GM18499 (cell line): Measurements from ENCODE around the gene CCDC197.

Experiments
- ATAC-seq: cut with Tn5 transposase; IDR thresholded peaks from one replicate; pipeline ENCODE4 v1.9.1; 2021; ENCODE audit warnings: moderate number of reproducible peaks; ENCODE audit not compliant: insufficient read depth, unreplicated experiment

CCDC197 gene

DNA sequence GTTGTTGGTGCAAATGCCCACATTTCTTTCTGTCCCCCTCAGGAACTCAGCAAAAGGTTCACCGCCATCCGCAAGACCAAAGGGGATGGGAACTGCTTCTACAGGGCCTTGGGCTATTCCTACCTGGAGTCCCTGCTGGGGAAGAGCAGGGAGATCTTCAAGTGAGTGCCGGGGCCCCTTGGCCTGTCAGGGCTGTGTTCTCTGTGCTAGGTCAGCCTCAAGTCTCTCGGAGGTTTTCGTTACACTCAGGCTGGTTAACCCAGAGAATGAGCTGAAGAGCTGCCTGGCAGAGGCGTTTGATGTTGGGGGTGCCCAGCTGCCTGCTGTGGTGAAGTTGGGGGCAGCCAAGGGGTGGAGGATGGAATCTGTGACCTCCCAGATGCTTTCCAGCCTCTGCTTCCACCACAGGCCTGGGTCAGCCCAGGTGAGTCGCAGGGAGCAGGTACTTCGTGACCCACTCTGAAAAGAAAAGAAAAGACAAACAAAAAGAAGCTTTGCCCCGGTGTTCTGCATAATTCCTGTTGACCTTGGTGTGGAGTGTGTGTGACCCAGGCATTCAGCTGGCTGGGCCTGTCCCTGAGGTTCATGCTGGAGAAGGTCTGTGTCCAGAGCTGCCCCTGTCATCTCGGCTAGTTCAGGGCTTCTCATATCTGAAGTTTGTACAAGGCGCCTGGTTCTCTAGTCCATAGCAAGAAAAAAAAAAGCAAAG lies 42.0 kb downstream of the CCDC197 start:
- ATAC-seq: no peak

- ATAC-seq: no peak
Measured at GRCh38 chr14:94040247-94040646, 43.1 kb downstream of the CCDC197 start.

DNA sequence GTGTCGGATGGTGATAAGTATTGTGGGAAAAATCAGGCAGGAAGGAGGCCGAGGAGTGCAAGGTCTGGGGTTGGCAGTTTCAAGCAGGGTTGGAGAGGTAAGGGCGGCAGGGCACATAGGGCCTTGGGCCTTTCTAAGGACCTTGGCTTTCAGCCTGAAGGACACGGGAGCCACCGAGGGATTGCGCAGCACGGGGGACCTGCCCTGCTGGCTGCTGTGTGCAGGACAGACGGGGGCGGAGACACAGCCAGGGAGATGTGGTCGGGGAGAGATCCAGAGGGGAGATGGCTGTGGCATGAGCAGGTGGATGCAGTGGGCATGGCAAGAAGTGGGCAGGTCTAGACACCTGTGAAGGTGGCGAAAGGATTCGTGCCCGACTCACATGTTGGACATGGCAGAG lies 43.7 kb downstream of the CCDC197 start:
- ATAC-seq: no peak

DNA sequence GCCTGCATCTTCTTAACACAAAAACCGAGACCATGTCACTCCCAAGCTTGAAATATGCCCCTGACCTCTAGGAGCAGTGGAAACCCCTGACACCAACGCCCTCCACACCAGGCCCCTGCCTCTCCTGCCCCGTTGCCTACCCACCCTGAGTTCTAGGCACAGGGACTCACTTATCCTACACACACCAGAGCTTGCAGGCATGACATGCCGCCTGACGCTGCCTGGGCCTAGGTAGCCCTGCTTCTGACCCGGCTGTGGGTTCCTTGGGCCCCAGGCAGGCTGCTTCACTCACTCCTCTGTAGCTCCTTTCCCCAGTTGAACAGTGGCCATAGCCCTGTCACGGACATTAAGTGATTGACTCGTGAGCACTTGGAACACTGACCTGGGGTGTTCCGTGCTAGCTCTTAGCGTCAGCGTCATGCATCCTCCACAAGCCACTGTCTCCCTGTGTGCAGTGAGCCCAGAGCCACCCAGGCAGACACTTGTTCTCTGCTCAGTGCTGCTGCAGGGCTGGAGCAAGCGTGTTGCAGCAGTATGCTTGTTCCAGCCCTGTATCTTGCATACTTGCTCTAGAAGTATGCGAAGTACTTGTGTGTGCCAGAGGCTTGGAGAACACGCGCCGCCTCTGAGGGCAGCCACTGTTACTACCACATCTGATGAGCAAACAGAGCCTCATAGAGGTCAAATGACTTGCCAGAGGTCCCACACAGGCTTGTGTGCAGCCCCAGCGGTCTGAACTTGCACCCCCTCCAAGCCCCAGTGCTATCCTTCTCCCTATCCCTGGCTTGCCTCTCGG lies 44.6 kb downstream of the CCDC197 start:
- ATAC-seq: no peak

- no peak for ATAC-seq
Measured at GRCh38 chr14:94042433-94043091, 45.5 kb downstream of the CCDC197 start.

DNA sequence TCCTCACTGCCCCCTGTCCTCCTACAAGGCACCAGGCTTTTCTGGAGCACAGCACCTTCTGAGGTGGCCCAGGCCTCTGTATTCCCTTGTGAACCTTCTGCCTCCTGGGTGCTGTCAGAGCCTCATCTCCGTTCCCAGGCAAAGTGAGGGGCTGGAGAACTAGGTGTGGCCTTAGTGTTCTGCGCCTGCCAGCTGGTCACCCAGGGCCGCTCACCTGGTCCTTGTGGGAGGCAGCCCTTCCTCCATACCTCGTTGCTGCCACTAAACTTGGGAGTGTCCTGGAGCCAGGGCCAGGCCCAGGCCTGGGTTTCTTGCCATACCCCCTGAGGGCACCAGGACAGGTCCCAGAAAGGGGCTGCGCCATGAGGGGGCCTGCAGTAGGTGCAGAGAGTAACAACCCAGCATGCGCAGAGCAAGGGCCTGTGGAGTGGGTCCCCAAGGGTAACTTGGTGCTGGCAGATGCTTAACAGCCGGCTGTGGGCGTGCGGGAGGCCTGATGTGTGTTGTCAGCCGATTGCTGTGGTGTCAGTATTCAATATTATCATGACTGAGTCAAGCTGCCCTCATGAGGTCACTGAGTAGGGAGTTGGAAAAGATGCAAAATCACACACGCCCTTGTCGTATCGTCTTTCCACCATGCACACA lies 46.1 kb downstream of the CCDC197 start:
- ATAC-seq: no peak

DNA sequence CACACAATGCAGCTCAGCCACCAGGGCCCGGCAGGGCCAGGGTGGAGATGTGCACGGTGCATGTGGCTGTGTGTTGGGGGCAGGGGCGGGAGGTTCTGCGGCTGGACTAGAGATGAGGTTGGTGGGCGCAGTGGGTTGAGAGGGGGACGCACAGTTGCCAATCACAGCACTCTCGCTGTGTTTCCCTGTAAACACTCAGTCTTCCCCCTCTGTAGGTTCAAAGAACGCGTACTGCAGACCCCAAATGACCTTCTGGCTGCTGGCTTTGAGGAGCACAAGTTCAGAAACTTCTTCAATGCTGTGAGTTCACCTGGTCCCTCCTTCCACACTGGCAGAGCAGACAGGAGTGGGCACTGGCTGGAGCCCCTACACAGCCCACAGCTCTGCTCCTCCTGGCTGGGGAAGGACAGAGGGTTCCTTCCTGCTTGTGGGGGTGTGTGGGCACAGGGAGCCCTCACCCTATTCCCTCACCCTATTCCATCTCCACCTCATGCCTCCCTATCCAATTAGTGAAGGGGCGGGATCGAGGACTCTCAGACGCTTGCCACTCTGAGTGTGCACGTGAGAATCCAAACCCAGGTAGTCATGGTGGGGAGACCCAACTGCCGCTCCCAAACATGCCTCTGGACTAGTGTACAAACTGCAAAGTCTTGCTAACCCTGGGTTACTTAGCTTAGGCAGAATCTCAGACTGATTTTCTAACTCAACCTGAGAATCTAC lies 46.8 kb downstream of the CCDC197 start:
- ATAC-seq: no peak

GRCh38 chr14:94044476-94045091 lies 47.5 kb downstream of the CCDC197 start:
- no peak for ATAC-seq

DNA sequence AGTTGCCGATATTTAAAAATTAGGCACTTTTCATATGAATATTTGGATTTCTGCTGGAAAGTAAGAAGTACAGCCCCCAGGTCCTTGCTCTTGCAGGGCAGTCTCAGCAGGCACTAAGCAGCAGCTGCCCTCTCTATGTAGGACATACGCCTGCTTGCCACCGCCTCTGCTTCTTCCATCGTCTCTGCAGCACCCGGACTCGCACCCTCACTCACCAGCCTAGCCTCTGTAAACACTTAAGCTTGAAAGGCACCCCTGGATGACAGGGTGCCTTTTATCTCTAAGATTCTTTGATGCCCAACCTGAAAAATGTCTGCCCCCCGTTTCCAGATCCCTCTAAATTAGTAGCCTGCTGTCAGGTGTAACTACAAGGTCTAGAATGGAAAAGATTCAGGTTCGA lies 48.0 kb downstream of the CCDC197 start:
- ATAC-seq: no peak

DNA sequence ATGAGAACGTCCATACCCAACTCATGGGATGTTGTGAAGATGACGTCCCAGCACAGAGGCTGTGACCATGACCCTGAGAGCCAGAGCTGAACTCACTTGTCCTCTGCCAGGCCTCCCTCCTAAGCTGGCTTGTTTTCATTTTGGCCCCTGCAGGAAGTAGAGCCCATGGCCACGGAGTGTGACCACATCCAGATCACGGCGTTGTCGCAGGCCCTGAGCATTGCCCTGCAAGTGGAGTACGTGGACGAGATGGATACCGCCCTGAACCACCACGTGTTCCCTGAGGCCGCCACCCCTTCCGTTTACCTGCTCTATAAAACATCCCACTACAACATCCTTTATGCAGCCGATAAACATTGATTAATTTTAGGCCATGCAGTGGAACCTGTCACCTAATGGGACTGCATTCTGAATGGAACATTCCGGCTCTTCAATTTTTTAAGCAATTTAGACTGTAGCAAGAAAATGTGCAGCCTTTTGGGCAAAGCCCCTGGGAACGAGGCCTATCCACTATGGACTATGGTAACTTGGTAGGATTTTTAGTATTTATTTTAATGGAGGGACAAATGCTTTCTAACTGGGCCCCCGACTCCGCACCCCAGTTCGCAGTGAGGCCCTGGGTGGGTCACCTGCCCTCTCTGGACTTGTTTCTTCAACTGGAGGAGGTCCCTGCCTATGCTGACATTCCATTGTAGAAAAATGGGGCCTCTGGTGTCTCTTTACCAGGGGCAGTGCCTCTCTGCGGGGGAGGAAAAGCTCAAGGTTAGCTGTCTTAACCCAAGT lies 48.7 kb downstream of the CCDC197 start:
- ATAC-seq: no peak

DNA sequence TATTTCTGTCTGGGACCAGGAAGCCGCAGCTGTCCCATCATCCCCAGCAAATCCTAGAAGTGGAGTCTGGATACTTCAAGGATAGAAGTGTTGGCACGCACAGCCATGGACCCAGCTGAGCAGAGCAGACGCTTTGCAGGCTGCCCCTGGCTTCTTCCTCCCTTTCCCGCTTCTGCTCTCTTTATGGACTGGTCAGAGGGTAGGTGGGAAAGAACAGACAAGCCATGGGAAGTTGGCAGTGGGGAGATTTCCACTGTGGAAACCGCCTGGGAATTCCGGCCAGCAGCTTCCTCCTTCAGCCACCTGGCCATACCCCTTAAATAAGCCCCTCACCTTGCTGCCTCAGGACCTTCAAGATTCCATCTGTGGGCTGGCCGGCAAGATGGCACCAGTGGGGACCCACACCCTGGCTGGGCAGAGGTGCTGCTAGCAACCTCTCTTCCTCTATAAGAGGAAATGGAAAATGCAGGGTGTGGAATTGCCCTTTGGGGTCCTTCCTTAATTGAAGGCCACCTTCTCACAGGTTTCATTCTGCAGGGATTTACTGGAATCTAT lies 49.7 kb downstream of the CCDC197 start:
- ATAC-seq: no peak

DNA sequence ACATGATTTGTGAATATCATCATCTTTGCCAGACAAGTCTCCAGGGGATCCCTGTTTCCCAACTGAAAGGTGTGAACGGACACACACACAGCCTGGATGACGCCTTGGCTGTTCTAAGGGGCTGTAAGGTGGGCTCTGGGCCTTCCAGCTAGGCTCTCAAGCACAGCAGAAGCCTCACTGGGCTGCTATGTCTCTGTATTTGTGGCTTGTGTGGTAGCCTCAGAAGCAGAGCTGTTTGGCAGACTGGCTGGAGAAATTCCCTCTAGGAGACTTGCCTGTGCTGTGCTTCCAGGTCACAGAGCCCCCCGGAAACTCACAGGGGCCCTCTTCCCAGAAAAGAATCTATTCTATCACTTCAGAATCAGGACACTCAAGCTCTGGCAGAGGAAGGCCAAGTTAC lies 50.5 kb downstream of the CCDC197 start:
- ATAC-seq: no peak

GRCh38 chr14:94048691-94049624 lies 51.9 kb downstream of the CCDC197 start:
- no peak for ATAC-seq

DNA sequence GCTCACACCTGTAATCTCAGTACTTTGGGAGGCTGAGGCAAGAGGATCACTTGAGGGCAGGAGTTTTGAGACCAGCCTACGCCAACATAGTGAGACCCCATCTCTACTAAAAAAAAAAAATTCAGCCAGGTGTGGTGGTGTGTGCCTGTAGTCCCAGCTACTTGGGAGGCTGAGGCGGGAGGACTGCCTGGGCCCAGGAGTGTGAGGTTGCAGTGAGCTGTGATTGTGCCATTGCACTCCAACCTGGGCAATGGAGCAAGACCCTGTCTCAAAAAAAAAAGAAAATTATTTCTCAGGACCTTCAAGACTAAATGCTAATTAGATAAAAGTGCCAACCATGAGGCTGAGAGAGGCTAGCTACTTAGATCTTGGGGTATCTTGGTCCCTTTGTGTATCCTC lies 52.5 kb downstream of the CCDC197 start:
- no peak for ATAC-seq

DNA sequence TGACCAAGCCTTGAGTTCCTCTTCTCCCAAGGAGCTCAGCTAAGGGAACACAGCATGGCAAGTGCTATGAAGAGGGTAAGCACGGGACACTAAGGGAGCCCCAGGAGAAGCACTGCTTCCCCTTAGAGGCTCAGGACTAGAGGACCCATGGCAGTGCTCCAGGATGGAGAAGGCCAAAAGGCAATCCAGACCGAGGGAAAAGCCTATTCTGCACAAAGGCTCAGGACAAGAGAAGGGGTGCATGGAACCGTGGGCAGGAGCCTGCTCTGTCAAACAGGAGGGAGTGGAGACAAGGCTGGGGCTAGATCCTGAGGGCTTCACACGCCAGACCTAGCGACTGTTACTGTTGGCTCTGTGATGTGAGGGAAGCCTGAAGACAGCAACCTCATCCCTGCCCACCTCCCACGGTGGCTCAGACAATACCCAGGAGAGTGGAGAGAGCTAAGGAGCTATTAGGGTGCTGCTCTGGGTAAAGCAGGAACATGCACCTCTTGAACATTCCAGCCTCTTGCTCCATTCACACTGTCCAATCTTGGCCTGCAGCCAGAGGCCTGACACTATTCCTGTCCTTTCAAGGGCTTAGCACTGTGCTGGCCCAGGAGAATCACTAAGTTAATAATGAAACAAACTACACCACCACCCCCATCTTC lies 53.3 kb downstream of the CCDC197 start:
- no peak for ATAC-seq

GRCh38 chr14:94051115-94051514 lies 54.0 kb downstream of the CCDC197 start:
- no peak for ATAC-seq

DNA sequence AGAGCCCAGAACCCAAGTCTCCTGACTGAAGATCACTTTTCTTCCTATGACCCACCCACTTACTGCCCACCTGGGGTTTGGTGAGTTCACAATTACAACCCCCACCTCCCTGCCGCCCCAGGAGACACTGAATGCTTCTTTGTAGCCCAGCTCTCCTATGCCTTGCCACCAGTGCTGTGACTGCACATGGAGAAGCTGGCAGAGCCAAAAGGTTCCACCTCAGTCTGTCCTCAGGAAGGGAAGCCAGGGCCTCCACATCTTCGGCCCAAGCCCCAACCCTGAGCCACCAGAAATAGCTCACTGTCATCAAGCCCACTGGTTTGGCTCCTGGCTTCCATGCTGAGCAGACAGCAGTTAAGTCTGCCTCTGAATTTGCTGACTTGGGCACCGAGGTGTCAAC lies 54.7 kb downstream of the CCDC197 start:
- no peak for ATAC-seq
